ENCODE measurements around the gene IFT81.

GRCh38 chr12:110159671-110160245 is 35.6 kb downstream of the IFT81 start:
- TF ChIP-seq POLR2AphosphoS5 (IDR thresholded peaks at IDR 0.05; ENCODE audit: low read depth, low read length) (no peak), TAF1 (IDR thresholded peaks at IDR 0.05; ENCODE audit: borderline replicate concordance, low read depth, low read length) (no peak), RAD21 (IDR thresholded peaks at IDR 0.05; ENCODE audit: low read length) (no peak), CTCF (IDR thresholded peaks at IDR 0.05) (no peak), ZBTB33 (IDR thresholded peaks at IDR 0.05; ENCODE audit: borderline replicate concordance, low read depth) (no peak)
